WI38 (cell line): ENCODE measurements around the gene SLC6A8.
"Not testable (repeated sequence)": the region's sequence is repeated elsewhere in the genome, so short reads cannot be mapped to it uniquely, and the experiment has no call there.

Experiments used
- H3K4me3 ChIP-seq: 2 replicates; pipeline ENCODE4 v1.5.1; 2011; ENCODE audit warnings: low read depth, mild to moderate bottlenecking, control low read depth, low read length
- TF ChIP-seq, protein P1 (sequence below): IDR thresholded peaks from 2 replicates; pipeline ENCODE4 v1.5.1; 2012; ENCODE audit warnings: low read depth, mild to moderate bottlenecking, control low read depth, low read length

SLC6A8 gene

DNA sequence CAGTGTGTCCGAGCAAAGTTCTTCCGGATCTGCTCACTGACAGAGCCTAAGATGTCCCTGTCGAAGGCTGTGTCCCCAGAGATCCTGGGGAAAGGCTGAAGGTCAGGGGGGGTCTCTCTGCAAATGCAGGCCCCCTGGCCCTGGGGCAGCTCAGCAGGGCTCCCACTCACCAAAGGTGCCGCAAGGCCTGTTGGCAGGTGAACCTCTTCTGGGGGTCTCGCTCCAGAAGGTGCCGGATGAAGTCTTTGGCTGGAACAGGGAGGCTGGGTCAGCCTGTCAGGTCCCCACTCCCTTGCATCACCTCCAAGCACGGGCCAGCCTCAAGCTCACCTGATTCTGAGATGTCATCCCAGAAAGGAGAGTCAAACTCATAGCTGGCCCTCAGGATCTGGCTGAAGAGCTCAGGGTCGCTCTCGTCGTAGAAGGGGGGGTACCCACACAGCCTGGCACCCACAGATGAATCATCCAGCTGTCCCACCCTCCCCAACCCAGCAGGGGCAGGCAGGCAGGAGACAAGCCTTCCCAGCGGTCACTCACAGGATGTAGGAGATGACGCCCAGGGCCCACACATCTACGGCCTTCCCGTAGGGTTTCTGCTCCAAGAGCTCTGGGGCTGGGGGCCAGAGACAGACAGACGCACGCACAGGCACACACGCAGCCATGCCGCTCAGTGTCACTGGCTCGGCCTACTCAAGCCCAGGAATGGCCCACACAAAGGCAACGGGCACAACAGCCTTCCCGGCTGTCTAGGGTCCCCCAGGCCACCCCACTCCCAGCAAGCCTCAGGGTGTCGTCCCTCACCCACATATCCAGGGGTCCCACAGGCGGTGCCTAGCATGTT lies 16.8 kb upstream of the SLC6A8 start:
- TF ChIP-seq, protein P1, sequence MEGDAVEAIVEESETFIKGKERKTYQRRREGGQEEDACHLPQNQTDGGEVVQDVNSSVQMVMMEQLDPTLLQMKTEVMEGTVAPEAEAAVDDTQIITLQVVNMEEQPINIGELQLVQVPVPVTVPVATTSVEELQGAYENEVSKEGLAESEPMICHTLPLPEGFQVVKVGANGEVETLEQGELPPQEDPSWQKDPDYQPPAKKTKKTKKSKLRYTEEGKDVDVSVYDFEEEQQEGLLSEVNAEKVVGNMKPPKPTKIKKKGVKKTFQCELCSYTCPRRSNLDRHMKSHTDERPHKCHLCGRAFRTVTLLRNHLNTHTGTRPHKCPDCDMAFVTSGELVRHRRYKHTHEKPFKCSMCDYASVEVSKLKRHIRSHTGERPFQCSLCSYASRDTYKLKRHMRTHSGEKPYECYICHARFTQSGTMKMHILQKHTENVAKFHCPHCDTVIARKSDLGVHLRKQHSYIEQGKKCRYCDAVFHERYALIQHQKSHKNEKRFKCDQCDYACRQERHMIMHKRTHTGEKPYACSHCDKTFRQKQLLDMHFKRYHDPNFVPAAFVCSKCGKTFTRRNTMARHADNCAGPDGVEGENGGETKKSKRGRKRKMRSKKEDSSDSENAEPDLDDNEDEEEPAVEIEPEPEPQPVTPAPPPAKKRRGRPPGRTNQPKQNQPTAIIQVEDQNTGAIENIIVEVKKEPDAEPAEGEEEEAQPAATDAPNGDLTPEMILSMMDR: no peak

DNA sequence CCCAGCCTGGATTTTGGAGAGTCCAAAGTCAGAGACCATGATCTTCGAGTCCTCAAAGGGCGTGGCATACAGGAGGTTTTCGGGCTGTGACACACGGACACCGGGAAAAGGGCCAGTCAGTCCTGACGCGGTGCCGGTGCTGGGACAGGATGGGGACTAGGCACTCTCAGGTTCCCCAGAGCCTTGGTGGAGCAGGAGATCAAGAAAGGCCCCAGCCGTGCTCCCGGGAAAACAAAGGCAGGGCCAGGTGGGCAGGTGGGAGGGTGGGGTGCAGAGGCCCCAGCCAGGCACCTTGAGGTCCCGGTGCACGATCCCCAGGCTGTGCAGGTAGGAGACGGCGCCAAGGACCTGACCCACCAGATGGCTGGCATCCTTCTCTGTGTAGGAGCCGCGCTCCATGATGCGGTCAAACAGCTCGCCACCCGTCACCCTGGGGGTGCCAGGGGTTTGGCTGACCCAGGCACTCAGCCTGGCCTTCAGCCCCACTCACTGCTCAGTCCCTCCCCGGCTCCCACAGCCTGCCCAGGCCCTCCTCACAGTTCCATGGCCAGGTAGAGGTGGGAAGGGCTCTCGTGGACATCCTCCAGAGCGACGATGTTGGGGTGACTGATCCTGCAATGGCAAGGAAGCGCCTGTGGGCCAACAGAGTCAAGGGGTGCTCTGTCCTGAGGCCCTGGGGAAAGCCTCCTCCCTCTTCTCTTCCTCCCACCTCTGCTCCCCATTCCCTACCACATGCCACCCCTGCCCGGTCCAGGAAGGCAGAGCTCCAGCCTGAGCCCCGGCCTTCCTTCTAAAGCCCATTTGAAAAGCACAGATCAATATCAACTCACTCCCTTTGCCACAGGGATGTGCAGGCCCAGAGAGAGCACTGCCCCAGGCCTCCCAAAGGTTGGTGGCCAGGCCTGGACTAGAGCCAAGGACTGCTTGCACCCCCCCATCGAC lies 15.9 kb upstream of the SLC6A8 start:
- TF ChIP-seq, protein P1: no peak
- no peak overlapping the region for H3K4me3 ChIP-seq

More for the DNA sequence above, 16.8 kb upstream of the SLC6A8 start:
- H3K4me3 ChIP-seq: no peak overlapping the region

DNA sequence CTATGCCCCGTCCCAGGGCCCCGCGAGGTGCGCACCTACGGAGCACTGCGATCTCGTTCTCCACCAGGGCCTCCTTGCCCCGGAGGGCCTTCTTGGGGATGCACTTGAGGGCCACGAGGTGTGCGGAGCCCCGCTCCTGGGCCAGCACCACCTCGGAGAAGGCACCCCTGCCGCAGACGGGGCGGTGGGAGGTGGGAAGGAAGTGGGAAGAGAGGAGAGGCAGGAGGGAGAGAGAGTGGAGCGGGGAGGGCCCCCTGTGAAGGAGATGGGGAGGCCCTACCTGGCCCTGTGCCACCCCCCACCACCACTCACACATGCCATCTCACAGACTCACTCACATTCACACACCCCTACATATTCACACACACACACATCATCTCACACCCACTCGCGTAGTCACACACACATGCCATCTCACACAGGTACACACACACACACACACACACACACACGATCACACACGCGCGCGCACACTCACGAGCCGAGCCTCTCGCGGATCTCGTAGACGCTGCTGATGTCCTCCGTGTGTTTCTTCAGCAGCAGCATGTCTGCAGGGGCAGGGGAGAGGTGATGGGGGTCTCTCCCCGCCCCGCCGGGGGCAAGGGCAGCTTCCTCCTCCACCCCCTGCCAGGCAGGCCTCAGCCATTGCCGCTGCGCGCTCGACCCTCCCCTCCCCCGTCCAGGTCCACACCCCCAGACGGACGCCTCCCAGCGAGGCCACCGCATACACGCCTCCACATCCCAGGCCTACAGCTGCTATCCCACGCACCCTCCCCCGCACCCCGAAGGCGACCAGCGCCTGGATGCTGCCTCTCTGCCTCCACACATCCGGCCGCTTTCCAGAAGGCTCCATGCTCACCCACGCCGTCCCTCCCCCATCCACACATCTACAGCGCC lies 14.9 kb upstream of the SLC6A8 start:
- no peak overlapping the region for H3K4me3 ChIP-seq
- TF ChIP-seq, protein P1: no peak

DNA sequence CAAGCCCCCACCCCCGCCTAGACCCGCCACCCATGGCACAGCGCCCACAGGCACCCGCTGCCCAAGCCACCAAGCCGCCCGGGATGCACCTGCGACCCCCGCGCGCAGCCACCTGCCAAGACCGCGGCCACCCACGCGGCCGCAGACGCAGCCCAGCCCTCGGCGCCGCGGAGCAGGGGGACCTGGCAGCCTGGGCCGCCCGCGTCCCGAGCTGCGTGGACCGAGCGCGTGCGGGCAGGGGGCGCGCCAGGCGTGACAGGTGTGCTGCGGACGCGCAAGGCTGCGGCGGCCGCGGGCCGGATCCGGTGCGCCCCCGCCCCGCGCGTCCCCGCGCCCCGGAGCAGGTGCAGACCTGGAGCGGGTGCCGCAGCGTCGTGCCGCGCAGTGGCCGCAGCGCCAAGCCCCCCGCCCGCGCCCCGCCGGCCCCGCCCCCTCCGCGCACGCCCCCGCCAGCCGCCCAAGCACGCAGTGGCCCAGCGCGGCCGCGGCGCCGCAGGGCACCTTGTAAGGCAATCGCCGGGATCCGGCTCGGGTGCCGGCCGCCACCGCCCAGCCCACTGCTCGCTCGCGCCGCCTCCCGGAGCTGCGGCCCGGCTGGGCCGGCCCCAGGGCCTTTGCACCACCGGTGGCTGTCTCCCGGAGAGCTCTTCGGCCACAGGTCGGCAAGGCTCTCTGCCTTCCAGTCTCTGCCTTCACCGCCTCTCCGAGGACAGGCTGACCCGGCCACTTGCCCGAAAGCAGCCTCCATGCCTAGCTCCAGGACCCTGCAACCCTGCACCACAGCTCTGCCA lies 14.1 kb upstream of the SLC6A8 start, which contains the start of gene PNCK:
Gene PNCK, minus strand, starts transcription at position 386 of the 791 bp plus-strand sequence. CDS start 737 bp downstream, outside the sequence.
- TF ChIP-seq, protein P1: no peak
- no peak within 1 kb of the TSS for H3K4me3 ChIP-seq

DNA sequence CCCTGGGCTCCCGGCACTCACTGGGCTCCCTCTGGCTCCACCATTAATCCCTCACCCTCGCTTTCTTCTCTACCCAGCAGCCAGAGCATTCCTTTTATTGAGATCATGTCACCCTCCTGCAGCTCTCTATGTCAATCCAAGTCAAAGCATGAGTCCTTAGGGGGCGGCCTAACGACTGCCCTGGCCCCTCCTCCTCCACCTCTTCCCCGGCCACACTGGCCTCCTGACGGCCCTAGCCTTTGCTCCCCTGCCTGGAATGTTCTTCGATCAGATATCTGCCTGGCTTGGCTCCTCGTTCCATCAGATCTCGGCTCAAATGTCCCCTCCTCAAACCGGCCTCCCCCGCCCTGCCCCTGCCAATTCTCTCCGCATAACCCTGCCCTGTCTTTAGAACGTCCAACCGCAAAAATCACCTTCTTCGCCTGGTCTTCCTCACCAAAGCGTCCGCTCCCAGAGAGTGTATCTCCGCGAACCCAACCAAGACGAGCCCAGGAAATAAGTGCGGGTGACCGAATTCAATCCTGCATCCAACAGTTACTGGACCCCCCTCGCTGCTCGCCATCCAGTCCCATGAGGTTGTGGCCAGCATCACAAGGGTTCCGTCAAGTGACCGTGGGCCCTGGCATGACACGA lies 13.4 kb upstream of the SLC6A8 start:
- H3K4me3 ChIP-seq: no peak overlapping the region
- TF ChIP-seq, protein P1: no peak

DNA sequence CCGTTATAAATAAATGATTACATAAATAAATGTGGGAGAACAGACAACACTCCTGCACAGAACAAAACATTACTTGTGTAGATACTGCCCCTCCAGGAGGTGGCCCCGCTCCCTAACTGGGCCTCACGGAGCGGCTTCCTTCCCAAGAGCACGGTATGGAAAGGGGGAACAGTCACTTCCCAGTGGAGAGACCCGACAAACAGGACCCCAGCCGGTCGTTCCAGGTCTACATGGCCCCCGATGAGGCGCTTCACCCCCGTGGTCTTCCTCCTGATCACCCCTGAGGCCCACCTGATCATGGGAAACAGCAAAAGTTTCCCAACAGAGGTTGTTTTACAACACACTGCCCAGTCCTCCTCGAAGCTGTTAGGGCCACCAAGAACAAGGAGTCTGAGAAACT lies 6.6 kb upstream of the SLC6A8 start:
- no peak overlapping the region for H3K4me3 ChIP-seq
- TF ChIP-seq, protein P1: no peak

DNA sequence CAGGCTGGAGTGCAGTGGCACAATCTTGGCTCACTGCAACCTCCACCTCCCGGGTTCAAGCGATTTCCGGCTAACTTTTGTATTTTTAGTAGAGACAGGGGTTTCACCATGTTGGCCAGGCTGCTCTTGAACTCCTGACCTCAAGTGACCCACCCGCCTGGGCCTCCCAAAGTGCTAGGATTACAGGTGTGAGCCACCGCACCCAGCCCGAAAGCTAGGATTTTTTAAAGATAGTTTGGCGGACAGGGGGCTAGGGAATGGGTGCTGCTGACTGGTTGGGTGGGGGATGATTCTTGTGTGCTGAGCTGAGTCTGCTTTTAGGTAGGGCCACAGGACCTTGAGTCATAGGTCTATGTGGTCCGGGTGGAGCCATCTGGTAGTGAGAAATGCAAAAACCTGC lies 4.2 kb upstream of the SLC6A8 start:
- H3K4me3 ChIP-seq: not testable (repeated sequence)
